ENCODE results near the gene TCTN1. TPM values are rescaled to one million over a fixed set of nuclear protein-coding genes. Genes with fewer than 3 reads are reported as not detected.

TCTN1 gene
- total and polyA plus RNA-seq, 2 of the 13 experiments (the other 11 are each of a cell fraction or from before 2014, with no cell fraction given), result 13.6 to 16.0 TPM

GRCh38 chr12:110689281-110690126 lies 75.6 kb downstream of the TCTN1 start (continued):
- TF ChIP-seq, protein P1, sequence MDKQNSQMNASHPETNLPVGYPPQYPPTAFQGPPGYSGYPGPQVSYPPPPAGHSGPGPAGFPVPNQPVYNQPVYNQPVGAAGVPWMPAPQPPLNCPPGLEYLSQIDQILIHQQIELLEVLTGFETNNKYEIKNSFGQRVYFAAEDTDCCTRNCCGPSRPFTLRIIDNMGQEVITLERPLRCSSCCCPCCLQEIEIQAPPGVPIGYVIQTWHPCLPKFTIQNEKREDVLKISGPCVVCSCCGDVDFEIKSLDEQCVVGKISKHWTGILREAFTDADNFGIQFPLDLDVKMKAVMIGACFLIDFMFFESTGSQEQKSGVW (CRISPR knock-in tag; IDR thresholded peaks at IDR 0.05; ENCODE audit: borderline replicate concordance), result no peak
- TF ChIP-seq ETV5 (CRISPR knock-in tag; IDR thresholded peaks at IDR 0.05; ENCODE audit: borderline replicate concordance) (0 out of 2 replicates have a peak, but pooled peaks have one; percentile 13), AFF4 (CRISPR knock-in tag; IDR thresholded peaks at IDR 0.05) (no peak), POLR2A (IDR thresholded peaks at IDR 0.05; ENCODE audit: insufficient read depth in 1 of 2, low read depth in 2 of 2, low read length in 2 of 2) (no peak), ZNF605 (CRISPR knock-in tag; IDR thresholded peaks at IDR 0.05) (0 out of 2 replicates have a peak, but pooled peaks have one; percentile 29), ZNF484 (CRISPR knock-in tag; IDR thresholded peaks at IDR 0.05; ENCODE audit: borderline replicate concordance, low read depth) (no peak), NCOA2 (CRISPR knock-in tag; IDR thresholded peaks at IDR 0.05) (no peak), ZNF839 (CRISPR knock-in tag; IDR thresholded peaks at IDR 0.05; ENCODE audit: borderline replicate concordance) (no peak), NFE2L1 (CRISPR knock-in tag; IDR thresholded peaks at IDR 0.05; ENCODE audit: borderline replicate concordance) (no peak), TP53 (CRISPR knock-in tag; conservative IDR thresholded peaks at IDR 0.05) (no peak), KDM2A (CRISPR knock-in tag; IDR thresholded peaks at IDR 0.05; ENCODE audit: borderline replicate concordance, low read depth) (no peak), ZNF33A (CRISPR knock-in tag; IDR thresholded peaks at IDR 0.05; ENCODE audit: borderline replicate concordance) (no peak), NR2F6 (IDR thresholded peaks at IDR 0.05) (no peak), NR2F6 (CRISPR knock-in tag; IDR thresholded peaks at IDR 0.05) (no peak), BCL6 (CRISPR knock-in tag; IDR thresholded peaks at IDR 0.05) (no peak), MYC (CRISPR knock-in tag; IDR thresholded peaks at IDR 0.05; ENCODE audit: borderline replicate concordance) (0 out of 2 replicates have a peak, but pooled peaks have one; percentile 11), SRSF4 (IDR thresholded peaks at IDR 0.05; ENCODE audit: low read depth, low read length, poor library complexity, severe bottlenecking) (no peak), HNRNPLL (IDR thresholded peaks at IDR 0.05; ENCODE audit: low read depth, low read length, poor library complexity, severe bottlenecking) (no peak), NR2F1 (CRISPR knock-in tag; IDR thresholded peaks at IDR 0.05) (no peak), GATAD2A (CRISPR knock-in tag; IDR thresholded peaks at IDR 0.05) (no peak)
- TF ChIP-seq, protein P2, sequence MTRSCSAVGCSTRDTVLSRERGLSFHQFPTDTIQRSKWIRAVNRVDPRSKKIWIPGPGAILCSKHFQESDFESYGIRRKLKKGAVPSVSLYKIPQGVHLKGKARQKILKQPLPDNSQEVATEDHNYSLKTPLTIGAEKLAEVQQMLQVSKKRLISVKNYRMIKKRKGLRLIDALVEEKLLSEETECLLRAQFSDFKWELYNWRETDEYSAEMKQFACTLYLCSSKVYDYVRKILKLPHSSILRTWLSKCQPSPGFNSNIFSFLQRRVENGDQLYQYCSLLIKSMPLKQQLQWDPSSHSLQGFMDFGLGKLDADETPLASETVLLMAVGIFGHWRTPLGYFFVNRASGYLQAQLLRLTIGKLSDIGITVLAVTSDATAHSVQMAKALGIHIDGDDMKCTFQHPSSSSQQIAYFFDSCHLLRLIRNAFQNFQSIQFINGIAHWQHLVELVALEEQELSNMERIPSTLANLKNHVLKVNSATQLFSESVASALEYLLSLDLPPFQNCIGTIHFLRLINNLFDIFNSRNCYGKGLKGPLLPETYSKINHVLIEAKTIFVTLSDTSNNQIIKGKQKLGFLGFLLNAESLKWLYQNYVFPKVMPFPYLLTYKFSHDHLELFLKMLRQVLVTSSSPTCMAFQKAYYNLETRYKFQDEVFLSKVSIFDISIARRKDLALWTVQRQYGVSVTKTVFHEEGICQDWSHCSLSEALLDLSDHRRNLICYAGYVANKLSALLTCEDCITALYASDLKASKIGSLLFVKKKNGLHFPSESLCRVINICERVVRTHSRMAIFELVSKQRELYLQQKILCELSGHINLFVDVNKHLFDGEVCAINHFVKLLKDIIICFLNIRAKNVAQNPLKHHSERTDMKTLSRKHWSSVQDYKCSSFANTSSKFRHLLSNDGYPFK (CRISPR knock-in tag; IDR thresholded peaks at IDR 0.05; ENCODE audit: borderline replicate concordance), result peak; percentile 44; the same call in 1 of the 2 replicates
- TF ChIP-seq, protein P3, sequence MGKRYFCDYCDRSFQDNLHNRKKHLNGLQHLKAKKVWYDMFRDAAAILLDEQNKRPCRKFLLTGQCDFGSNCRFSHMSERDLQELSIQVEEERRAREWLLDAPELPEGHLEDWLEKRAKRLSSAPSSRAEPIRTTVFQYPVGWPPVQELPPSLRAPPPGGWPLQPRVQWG (CRISPR knock-in tag; IDR thresholded peaks at IDR 0.05; ENCODE audit: borderline replicate concordance, low read depth), result no peak
